Testis (tissue), 2 donors: ENCODE results near the gene INO80C.

ENCODE experiments used
- POLR2A ChIP-seq: fragments of 450-650 bp; IDR thresholded peaks from one replicate; pipeline ENCODE4 v1.6.1; 2017; ENCODE audit warnings: antibody characterized with exemption, mild to moderate bottlenecking, moderate library complexity
- TF ChIP-seq, protein P1 (sequence below), 3 experiments: fragments of 450-650 bp in 2 of 3; fragments of 200-600 bp in 1 of 3; sonication (generic) in 1 of 3; IDR thresholded peaks; one replicate each; pipeline ENCODE4 v1.5.1; 2016 to 2019; ENCODE audit warnings: antibody characterized with exemption in 3 of 3, mild to moderate bottlenecking in 2 of 3, moderate library complexity in 1 of 3

DNA sequence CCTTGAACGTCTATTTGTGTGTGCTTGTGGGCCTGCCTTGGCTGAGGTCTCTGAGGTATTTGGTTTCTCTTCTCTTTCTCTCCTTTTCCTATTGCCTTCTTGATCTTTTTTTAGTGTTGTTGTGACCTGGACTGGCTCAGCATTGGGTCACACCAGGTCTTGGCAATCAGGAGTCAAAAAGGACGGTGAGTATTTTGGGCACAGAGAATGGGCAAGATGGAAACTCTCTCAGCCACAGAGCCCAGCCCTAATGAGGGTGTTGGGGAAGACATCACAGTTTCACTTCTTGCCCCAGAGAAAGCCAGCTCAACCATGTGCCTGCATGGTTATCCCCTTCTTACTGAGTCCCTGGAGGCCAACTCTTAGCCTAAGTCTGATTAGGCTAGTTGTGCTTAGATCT lies 13.7 kb upstream of the INO80C start:
- TF ChIP-seq, protein P1, sequence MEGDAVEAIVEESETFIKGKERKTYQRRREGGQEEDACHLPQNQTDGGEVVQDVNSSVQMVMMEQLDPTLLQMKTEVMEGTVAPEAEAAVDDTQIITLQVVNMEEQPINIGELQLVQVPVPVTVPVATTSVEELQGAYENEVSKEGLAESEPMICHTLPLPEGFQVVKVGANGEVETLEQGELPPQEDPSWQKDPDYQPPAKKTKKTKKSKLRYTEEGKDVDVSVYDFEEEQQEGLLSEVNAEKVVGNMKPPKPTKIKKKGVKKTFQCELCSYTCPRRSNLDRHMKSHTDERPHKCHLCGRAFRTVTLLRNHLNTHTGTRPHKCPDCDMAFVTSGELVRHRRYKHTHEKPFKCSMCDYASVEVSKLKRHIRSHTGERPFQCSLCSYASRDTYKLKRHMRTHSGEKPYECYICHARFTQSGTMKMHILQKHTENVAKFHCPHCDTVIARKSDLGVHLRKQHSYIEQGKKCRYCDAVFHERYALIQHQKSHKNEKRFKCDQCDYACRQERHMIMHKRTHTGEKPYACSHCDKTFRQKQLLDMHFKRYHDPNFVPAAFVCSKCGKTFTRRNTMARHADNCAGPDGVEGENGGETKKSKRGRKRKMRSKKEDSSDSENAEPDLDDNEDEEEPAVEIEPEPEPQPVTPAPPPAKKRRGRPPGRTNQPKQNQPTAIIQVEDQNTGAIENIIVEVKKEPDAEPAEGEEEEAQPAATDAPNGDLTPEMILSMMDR (IDR thresholded peaks at IDR 0.05): no peak
- no peak for TF ChIP-seq POLR2A
